ENCODE measurements around the gene MOB3B. TPM values are rescaled to one million over a fixed set of nuclear protein-coding genes. Genes with fewer than 3 reads are reported as not detected.

Gene MOB3B
- total and polyA plus RNA-seq, 2 of the 13 experiments (the other 11 are each of a cell fraction or from before 2014, with no cell fraction given), result 0.03 to 0.09 TPM

GRCh38 chr9:27548055-27548741, 18.6 kb upstream of the MOB3B start (continued):
- TF ChIP-seq KLF9 (CRISPR knock-in tag; IDR thresholded peaks at IDR 0.05; ENCODE audit: low read depth) (no peak), ZNF879 (CRISPR knock-in tag; IDR thresholded peaks at IDR 0.05) (no peak), SMC3 (IDR thresholded peaks at IDR 0.05; ENCODE audit: low read length) (peak; percentile 71), ARID3A (IDR thresholded peaks at IDR 0.05; ENCODE audit: low read depth, low read length) (peak; percentile 26; the same call in 1 of the 2 replicates), SKIL (CRISPR knock-in tag; IDR thresholded peaks at IDR 0.05; ENCODE audit: borderline replicate concordance) (no peak), ZNF605 (CRISPR knock-in tag; IDR thresholded peaks at IDR 0.05) (no peak), ZNF678 (CRISPR knock-in tag; IDR thresholded peaks at IDR 0.05) (no peak), CTCF (CRISPR knock-in tag; IDR thresholded peaks at IDR 0.05) (peak; percentile 56), MYNN (CRISPR knock-in tag; IDR thresholded peaks at IDR 0.05; ENCODE audit: low read depth) (no peak)

Measured in HepG2 (cell line).